ENCODE data around the gene ERP44.
"Not testable (repeated sequence)": the region's sequence is repeated elsewhere in the genome, so short reads cannot be mapped to it uniquely, and the experiment has no call there.

ERP44 gene

DNA sequence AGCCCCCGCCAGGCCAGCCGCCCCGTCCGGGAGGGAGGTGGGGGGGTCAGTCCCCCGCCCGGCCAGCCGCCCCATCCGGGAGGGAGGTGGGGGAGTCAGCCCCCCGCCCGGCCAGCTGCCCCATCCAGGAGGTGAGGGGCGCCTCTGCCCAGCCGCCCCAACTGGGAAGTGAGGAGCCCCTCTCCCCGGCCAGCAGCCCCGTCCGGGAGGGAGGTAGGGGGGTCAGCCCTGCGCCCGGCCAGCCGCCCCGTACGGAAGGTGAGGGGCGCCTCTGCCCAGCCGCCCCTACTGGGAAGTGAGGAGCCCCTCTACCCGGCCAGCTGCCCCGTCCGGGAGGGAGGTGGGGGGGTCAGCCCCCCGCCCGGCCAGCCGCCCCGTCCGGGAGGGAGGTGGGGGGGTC, 30.8 kb downstream of the ERP44 start:
- DNase-seq (ENCODE audit: low spot score): not testable (repeated sequence)

DNA sequence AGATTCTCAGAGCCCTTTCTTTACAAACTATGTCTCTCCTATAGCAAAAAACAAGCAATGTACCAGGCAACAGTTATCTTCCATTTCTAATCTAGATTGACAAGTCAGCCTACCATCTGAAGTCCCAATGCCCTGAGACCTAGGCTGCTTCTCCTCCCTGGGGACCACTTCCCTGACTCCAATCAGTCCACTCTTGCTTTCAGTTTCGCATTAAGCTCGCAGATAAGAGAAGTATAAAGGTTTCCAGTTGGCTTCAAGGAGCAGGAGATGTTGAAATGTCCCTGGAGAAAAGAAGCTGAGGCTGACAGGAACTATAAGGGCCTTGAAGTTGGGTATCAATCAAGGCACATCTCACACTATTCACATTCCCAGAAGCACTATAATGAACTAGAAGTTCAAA, 32.3 kb downstream of the ERP44 start:
- peak; percentile 14 for DNase-seq (ENCODE audit: low spot score)

DNA sequence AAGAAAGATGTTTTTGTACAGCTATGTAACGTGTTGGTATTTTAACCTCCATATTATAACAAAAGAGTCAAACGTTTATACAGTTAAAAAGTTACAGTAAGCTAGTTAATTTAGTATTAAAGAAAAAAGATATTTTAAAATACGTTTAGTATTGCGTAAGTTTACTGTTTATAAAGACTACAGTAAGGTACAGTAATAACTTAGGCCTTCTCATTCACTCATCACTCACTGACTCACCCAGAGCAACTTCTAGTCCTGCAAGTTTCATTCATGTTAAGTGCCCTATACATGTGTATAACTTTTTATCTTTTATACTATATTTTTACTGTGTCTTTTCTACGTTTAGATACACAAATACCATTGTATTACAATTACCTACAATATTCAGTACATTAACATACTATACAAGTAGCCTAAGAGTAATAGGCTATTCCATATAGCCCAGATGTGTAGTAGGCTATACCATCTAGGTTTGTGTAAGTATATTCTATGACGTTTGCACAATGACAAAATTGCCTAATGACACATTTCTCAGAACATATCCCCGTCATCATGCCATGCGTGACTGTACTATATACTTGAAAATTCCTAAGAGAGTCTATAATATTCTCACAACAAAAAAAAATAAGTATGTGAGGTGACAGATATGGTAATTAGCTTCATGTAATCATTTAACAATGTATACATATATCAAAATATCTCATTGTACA, 33.8 kb downstream of the ERP44 start:
- DNase-seq (ENCODE audit: low spot score): no peak

DNA sequence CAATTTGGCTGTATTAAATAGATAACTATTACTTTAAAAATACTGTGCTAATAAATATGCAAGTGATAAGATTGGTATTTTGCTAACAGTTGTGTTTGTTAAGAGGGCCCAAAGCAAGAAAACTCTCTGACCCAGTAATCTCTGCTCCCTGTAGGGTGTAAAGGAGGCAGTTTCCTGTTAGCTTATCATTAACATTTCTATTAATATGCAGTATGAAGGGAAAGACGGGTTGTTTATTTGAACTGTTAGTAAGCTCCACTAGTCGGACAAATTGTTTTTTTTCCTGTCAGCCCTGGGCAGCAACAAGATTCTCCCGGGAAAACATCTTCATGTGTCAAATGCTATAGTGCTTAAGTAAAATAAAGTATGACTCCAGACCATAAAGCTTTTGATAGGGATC, 35.6 kb downstream of the ERP44 start:
- DNase-seq (ENCODE audit: low spot score): no peak

DNA sequence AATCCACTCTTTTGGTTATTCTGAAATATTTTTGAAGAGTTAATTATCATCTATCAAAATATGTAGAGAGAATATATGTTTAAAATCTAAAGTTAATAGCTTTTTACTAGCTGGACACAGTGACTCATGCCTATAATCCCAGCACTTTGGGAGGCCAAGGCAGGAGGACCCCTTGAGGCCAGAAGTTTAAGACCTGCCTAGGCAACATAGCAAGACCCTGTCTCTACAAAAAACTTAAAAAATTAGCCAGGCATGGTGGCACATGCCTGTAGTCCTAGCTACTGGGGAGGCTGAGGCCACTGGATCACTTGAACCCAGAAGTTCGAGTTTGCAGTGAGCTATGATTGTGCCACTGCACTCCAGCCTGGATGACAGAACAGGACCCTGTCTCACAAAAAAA, 36.1 kb downstream of the ERP44 start:
- not testable (repeated sequence) for DNase-seq (ENCODE audit: low spot score)

DNA sequence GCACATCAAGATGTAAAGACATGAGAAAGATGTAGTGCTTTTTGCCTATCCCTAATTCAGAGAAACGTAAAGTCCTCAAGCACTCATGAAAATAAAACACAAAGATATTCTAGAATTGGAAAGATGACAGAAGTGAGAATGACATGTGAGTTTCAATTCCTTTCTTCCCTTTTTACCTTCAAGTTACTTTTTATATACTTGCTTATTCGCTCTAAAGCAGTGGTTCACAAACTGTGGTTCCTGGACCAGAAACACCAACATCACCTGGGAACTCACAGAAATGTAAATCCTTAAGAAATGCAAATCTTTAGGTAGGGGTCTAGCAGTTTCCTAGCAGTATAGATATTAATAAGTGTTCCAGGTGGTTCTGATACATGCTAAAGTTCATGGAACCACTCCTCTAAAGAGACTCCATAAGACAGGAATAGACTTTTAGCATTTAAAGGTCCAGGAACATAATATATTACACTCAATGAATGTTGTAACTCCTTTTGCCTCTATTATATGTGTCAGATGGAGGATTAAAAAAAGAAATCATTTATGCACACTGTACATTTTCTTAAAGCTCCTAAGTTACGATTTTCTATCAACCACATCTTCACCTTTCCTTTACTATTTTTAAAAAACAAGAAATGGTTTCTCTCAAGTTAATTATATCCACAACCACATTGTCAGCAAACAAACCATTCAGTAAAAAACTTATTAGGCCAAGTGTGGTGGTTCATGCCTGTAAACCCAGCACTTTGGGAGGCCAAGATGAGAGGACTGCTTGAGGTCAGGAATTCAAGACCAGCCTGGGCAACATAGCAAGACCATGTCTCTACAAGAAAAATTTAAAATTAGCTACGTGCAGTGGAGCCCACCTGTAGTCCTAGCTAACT, 39.9 kb downstream of the ERP44 start:
- no peak for DNase-seq (ENCODE audit: low spot score)

DNA sequence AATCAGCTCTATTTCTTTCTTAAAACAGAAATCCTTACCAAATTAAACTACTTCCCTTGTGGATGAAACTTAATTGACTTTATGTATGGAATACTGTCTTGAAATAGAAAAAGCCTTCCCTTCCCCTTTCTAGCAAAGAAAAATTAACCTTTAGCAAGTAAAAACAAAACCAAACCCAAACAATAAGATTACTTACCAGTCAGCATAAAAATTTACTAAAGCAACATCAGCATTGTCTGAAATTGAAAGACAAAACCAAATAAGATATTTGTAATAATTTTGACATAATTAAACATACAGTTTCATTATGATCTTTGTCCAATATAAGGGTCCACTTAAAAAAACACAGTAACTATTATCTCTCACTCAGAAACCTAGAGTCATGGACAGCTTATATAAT, 41.2 kb downstream of the ERP44 start:
- no peak for DNase-seq (ENCODE audit: low spot score)

DNA sequence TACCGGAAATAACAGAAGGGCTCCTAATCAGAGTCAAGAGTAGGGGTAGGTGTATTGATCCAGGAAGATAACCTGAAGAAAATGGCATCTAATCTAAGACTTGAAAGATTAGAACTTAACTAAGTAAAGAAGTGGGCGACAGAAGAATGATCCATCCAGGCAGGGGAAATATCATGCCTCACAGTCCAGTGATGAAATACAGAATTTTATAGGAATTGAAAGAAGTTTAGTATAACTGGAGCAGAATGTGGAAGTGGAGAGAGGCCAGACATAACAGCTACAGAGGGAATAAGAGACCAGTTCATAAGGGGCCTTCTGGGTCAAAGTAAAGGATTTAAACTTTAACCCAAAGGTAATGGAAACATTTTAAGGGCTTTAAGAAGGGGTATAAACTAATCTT, 42.2 kb downstream of the ERP44 start:
- no peak for DNase-seq (ENCODE audit: low spot score)

DNA sequence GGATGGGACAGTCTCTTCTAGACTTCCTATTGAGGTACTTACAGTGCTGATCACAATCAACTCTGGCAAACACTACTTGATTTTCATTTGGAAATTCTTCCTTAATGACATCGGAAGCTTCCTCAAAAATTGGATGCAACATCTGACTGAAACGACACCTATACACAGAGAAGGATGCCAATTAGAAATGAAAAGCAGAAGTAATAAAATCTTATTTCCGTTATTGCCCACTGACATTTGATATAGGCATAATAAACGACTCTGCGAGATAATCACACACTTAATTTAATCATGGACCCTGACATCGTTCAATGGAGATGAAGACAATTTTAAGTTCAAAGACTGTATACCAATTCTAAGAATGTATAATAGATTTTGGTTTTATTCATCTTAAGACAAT, 46.4 kb downstream of the ERP44 start:
- no peak for DNase-seq (ENCODE audit: low spot score)

DNA sequence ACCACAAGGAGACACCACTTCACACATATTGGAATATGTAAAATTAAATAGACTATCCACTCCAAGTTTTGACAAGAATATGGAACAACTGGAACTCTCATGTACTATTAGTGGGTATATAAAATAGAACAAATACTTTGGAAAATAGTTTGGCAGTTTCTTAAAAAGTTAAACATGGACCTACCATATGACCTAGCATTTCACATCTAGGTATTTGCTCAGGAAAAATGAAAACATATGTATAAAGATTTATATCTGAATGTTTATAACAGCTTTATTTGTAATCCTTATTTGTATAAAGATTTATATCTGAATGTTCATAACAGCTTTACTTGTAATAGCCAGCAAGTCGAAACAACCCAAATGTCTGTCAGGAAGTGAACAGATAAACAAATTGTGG, 49.2 kb downstream of the ERP44 start:
- no peak for DNase-seq (ENCODE audit: low spot score)

DNA sequence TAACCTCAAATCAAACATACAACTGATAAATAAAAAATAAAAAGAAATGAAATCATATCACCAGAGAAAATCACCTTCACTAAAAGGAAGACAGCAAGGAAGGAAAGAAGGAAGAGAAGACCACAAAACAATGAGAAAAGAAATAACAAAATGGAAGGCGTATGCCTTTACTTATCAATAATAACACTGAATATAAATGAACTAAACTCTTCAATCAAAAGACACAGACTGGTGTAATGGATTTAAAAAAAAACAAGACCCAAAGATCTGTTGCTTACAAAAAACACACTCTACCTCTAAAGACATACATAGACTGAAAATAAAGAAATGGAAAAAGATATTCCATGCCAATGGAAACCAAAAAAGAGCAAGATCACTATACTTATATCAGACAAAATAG, 60.3 kb downstream of the ERP44 start:
- no peak for DNase-seq (ENCODE audit: low spot score)

DNA sequence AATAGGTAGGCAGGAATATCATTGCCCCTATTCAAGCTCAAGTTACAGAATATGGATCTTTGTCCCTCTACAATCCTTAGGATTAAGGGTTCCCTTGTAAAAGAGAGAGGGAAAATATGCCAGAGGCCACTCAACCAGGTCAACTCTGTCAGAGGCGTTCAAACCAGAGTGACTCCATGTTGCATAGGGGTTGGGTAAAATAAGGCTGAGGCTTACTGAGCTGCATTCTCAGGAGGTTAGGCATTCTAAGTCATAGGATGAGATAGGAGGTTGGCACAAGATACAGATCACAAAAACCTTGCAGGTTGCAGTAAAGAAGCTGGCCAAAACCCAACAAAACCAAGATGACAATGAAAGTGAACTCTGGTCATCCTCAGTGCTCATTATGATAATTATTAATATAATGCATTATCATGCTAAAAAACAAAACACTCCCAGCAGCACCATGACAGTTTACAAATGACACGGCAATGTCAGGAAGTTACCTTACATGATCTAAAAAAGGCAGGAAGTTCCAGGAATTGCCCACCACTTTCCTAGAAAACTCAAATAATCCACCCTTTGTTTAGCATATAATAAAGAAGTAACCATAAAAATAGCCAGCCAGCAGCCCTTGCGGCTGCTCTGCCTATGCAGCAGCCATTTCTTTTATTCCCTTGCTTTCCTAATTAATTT, 64.8 kb downstream of the ERP44 start:
- DNase-seq (ENCODE audit: low spot score): no peak

DNA sequence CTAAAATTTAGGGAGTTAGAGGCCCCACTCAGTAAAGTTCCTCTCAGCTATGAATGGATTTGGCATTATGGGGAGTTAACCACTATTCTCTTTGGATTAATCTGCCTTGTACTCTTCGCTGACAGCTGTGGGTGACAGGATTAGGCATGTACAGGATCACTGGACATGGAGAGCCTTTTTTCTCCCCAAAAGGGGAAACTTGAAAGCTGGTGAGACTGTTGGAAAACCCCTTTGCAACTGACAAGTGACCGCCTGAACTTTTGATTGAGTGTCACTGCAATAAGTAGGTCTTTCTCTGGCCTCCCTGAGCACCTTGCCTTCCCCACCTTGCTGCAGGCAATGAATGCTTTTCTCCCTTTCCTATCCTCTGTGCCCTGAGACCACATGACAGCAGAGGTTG, 68.3 kb downstream of the ERP44 start:
- DNase-seq (ENCODE audit: low spot score): no peak

DNA sequence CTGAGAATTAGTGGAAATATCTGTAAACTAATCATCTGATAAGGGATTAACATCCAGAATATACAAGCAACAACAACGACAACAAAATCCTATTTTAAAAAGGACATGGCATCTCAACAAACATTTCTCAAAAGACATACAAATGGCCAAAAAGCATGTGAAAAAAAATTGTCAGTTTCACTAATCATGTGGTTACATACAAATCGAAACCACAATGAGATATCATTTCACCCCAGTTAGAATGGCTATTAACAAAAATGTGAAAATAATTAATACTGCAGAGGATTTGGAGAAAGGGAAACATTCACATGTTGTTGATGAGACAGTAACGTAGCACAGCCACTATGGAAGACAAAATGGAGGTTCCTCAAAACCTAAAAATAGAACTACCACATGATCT, 69.5 kb downstream of the ERP44 start:
- DNase-seq (ENCODE audit: low spot score): no peak

DNA sequence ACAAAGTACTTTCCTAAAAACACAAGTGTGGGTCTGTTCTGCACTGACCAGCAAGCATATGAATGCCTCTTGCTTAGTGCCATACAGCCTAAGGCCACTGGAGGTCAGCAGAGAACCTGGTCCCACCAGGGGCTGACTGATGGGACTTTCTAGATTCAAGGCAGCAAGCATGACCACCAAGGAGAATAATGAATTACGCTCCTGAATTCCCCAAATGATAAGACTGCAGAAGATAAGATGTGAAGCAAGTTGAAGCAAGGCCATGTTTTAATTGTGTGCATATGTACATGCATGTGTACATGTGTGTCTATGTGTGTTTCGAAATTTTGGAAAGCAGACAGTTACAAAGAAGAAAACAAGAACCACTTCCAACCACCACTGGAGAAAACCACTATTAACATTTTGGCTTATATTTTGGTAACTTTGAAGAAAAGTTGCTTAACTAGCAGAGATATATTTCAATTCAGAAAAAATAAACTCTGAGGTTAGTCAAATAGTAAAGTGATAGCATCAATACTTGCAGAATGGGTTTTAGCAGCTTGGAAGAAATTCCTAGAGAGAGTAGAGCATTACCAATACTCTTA, 70.5 kb downstream of the ERP44 start:
- DNase-seq (ENCODE audit: low spot score): peak; percentile 83

DNA sequence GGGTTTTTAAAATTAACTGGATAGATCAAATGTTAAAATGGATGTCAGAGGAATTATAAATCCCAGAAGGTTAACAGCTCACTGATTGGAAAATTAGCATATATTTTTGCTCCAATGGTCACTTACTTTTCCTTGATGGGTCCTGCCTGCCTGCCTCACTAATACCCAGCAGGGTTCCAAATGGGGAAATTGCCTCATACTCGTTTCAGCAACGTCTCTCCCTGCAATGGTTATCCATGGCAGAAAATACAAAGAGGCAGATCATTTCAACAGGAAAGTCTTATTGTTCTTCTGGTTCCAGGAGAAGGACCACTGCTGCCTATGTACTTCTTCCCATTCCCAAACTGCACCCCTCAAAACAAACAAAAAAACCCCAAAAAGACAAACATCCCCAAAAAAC, 71.3 kb downstream of the ERP44 start:
- no peak for DNase-seq (ENCODE audit: low spot score)

DNA sequence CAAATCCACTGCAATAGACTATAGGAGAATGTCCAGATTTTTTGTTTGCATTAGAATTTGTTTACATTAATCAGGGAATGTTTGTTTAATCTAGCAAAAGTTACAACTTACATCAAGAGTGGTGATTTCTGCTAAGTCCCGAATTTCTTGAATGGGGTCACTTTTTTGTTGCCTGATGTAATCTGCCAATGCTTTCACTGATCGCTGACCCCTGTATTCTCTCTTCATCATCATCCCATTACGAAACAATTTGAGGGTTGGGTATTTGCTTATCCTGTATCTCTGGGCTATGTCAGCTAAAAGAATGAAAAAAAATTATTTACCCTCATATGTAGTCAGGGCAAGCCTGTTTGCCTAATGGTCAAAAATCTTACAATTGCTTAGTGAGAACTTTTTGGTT, 76.9 kb downstream of the ERP44 start:
- no peak for DNase-seq (ENCODE audit: low spot score)

DNA sequence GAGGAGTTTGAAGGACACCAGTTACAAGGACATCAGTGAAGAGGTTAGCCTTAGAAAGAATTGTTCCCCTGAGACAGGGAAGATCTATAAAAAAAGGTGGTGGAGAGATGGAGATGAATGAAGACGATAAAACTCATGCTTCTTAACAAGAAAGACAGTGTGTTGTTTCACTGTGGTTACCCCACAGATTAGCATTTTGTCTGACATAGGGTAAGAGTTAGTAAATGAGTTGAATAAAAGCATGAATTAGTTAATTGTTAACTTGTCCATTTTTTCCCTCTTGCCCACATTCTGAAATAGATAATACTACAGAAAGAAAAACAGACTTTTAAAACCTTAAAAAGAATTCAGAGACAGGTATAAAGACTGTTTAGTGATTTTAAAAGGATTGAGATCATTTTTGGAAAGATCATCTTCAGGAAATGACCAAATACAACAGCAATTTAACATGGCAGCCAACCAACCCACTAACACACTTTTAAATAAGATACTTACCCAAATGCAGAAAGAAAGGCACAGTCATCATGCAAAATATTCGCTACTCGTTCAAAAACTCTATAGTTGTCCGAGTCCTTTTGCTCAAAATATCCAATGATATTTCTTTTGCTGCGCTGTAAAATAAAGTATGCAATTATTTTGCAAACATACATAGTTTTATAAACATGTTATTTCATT, 78.5 kb downstream of the ERP44 start:
- DNase-seq (ENCODE audit: low spot score): no peak

DNA sequence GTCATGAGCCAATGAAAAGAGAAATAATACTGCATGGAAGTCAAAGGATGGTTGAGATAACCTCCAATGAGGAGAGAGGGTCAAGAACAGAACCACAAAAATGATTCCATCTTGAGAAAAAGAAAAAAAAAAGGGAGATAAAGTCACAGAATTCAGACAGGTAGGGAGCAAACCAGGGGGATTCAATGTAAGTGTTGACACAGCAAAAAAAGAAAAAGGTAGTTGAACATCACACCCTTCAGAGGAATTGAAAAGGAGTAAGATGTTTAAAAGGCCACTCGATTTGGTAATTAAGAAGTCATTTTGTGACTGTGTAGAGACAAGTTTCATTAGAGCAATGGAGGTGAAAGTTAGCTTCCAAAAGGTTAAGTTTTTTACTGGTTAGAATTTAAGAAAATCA, 79.3 kb downstream of the ERP44 start:
- no peak for DNase-seq (ENCODE audit: low spot score)

DNA sequence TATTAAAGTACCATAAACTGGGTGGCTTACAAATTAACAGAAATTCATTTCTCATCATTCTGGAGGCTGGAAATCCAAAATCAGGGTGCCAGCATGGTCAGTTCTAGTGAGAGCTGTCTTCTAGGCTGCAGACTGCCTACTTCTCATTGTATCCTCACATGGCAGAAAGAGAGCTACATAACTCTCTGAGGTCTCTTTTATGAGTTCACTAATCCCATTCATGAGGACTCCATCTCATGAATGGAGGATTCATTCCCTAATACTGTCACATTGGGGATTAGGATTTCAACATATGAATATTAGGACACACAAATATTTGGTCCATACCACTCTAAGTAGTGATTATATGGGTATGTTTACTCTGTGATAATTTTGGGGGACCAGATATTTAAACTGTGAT, 84.0 kb downstream of the ERP44 start:
- DNase-seq (ENCODE audit: low spot score): no peak

DNA sequence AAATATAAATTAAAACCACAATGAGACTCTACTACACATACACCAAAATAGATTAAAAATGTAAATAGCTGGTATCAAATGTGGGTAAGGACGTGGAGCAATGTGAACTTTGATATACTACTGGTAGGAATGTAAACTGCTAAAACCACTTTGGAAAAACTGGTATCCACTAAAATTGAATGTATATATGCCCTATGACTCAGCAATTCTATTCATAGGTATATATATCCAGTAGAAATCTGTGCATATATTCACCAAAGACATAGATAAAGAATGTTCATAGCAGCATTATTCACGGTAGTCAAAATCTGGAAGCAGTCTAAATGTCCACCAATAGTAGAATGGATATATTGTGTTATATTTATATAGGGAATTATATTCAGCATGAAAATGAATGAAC, 85.2 kb downstream of the ERP44 start:
- no peak for DNase-seq (ENCODE audit: low spot score)

DNA sequence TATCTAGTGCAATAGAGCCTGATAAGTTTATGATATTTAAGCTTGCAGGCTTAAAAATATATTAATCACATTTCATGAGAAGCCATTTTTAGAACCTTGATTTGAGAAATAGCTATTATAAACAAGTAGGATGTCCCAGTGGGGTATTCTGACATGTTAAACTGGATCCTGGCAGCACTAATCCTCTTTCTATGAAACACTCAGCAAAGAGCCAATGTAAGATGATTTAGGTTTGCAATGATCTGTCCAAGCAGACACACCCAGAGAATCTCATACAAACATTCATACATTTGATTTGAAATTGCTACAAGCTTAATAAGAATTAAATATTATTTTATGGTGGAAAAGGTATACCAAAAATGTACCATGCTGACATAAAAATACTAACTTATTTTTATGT, 86.5 kb downstream of the ERP44 start:
- DNase-seq (ENCODE audit: low spot score): no peak

Data from Ammon's horn (tissue), 1 donor.